ENCODE results near the gene LSAMP.

LSAMP gene

GRCh38 chr3:116260491-116260890 is 184.8 kb downstream of the LSAMP start:
- no peak for TF ChIP-seq CTCF (IDR thresholded peaks at IDR 0.05; ENCODE audit: extremely low read depth, missing control alignments)
- no peak for DNase-seq (ENCODE audit: low spot score)

GRCh38 chr3:116259984-116260383 is 185.3 kb downstream of the LSAMP start:
- DNase-seq (ENCODE audit: low spot score), result no peak
- TF ChIP-seq CTCF (IDR thresholded peaks at IDR 0.05; ENCODE audit: extremely low read depth, missing control alignments), result no peak

- no peak for DNase-seq (ENCODE audit: low spot score)
- no peak for TF ChIP-seq CTCF (IDR thresholded peaks at IDR 0.05; ENCODE audit: extremely low read depth, missing control alignments)
These were observed 188.3 kb downstream of the LSAMP start for GRCh38 chr3:116256843-116257485.

- TF ChIP-seq CTCF (IDR thresholded peaks at IDR 0.05; ENCODE audit: extremely low read depth, missing control alignments), result no peak
- DNase-seq (ENCODE audit: low spot score), result no peak
These were observed 190.7 kb downstream of the LSAMP start for GRCh38 chr3:116254541-116254940.

- DNase-seq (ENCODE audit: low spot score), result no peak
- no peak for TF ChIP-seq CTCF (IDR thresholded peaks at IDR 0.05; ENCODE audit: extremely low read depth, missing control alignments)
These were observed 191.8 kb downstream of the LSAMP start for GRCh38 chr3:116253511-116253910.

- no peak for DNase-seq (ENCODE audit: low spot score)
- TF ChIP-seq CTCF (IDR thresholded peaks at IDR 0.05; ENCODE audit: extremely low read depth, missing control alignments), result no peak
These were observed 197.7 kb downstream of the LSAMP start for GRCh38 chr3:116247605-116248004.

GRCh38 chr3:116246406-116246980 is 198.8 kb downstream of the LSAMP start:
- DNase-seq (ENCODE audit: low spot score), result no peak
- no peak for TF ChIP-seq CTCF (IDR thresholded peaks at IDR 0.05; ENCODE audit: extremely low read depth, missing control alignments)

All from GM20000 (cell line).